HCT116 (cell line): ENCODE results near the gene HEXIM1.

Experiments used
- EZH2phosphoT487 ChIP-seq: fragments of 200-600 bp; IDR thresholded peaks from 2 replicates; pipeline ENCODE4 v1.6.1; 2018; ENCODE audit warnings: antibody characterized with exemption, borderline replicate concordance
- POLR2A ChIP-seq: IDR thresholded peaks from 2 replicates; pipeline ENCODE4 v1.7.0; 2011; ENCODE audit warnings: borderline replicate concordance; ENCODE audit not compliant: insufficient read depth, insufficient read length; ENCODE audit errors: extremely low read depth
- RAD21 ChIP-seq: IDR thresholded peaks from 2 replicates; pipeline ENCODE4 v1.6.1; 2012; ENCODE audit warnings: low read depth, mild to moderate bottlenecking
- SIN3A ChIP-seq: IDR thresholded peaks from 2 replicates; pipeline ENCODE4 v1.6.1; 2012; ENCODE audit warnings: low read depth
- TF ChIP-seq, protein P1 (sequence below), 3 experiments: fragments of 200-600 bp in 1 of 3; sonication (generic) in 1 of 3; IDR thresholded peaks in 2 of 3; conservative IDR thresholded peaks in 1 of 3; 2 replicates each; pipeline ENCODE4 v1.5.1; 2012 to 2017; ENCODE audit warnings: low read depth in 2 of 3, low read length in 2 of 3, antibody characterized with exemption in 1 of 3, borderline replicate concordance in 1 of 3, control low read depth in 1 of 3, mild to moderate bottlenecking in 1 of 3, mixed read lengths in 1 of 3, mixed run types in 1 of 3, moderate library complexity in 1 of 3; ENCODE audit not compliant: insufficient read depth in 1 of 3
- TF ChIP-seq, protein P2 (sequence below): IDR thresholded peaks from 2 replicates; pipeline ENCODE4 v1.6.1; 2012

GRCh38 chr17:45131616-45132319 lies 16.5 kb upstream of the HEXIM1 start:
- no peak for TF ChIP-seq EZH2phosphoT487
- TF ChIP-seq, protein P1, sequence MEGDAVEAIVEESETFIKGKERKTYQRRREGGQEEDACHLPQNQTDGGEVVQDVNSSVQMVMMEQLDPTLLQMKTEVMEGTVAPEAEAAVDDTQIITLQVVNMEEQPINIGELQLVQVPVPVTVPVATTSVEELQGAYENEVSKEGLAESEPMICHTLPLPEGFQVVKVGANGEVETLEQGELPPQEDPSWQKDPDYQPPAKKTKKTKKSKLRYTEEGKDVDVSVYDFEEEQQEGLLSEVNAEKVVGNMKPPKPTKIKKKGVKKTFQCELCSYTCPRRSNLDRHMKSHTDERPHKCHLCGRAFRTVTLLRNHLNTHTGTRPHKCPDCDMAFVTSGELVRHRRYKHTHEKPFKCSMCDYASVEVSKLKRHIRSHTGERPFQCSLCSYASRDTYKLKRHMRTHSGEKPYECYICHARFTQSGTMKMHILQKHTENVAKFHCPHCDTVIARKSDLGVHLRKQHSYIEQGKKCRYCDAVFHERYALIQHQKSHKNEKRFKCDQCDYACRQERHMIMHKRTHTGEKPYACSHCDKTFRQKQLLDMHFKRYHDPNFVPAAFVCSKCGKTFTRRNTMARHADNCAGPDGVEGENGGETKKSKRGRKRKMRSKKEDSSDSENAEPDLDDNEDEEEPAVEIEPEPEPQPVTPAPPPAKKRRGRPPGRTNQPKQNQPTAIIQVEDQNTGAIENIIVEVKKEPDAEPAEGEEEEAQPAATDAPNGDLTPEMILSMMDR (IDR thresholded peaks at IDR 0.05 in 2 of 3, conservative IDR thresholded peaks at IDR 0.05 in 1 of 3; ENCODE audit: borderline replicate concordance in 1 of 3, insufficient read depth in 1 of 3, low read depth in 2 of 3, low read length in 2 of 3) = peak; percentile 82 to 94 (median 85); a peak in 5 of 6 replicates
- TF ChIP-seq POLR2A = no peak
- TF ChIP-seq SIN3A = no peak
- TF ChIP-seq, protein P2, sequence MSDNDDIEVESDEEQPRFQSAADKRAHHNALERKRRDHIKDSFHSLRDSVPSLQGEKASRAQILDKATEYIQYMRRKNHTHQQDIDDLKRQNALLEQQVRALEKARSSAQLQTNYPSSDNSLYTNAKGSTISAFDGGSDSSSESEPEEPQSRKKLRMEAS = no peak
- peak; percentile 84 for TF ChIP-seq RAD21
